GM21737 (cell line): ENCODE results near the gene KIAA0825.
"Not testable (repeated sequence)": the region's sequence is repeated elsewhere in the genome, so short reads cannot be mapped to it uniquely, and the experiment has no call there.

Experiments used
- ATAC-seq: cut with Tn5 transposase; IDR thresholded peaks from one replicate; pipeline ENCODE4 v1.9.1; 2021; ENCODE audit warnings: mild to moderate bottlenecking, moderate library complexity; ENCODE audit not compliant: unreplicated experiment

KIAA0825 gene

DNA sequence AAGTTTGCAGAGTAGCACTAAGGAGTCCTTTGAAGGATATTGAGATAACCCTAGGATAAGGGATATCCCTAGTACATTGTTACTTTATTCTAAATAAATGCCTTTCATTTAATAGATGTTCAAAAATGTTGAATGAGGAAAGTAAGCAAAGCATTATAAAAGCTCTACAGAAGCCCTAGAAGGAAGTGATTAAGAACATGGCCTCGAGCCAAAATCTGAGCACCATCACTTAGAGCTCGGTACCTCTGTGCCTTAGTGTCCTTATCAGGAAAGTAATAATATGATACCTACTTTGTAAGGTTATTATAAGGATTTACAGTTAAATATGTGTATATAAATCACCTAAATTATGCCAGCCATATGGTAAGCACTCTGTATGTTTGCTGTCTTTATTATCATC lies 242.6 kb downstream of the KIAA0825 start:
- no peak for ATAC-seq

- no peak for ATAC-seq
These were observed 244.1 kb downstream of the KIAA0825 start for GRCh38 chr5:94374336-94374735.

GRCh38 chr5:94367900-94368299 lies 250.5 kb downstream of the KIAA0825 start:
- no peak for ATAC-seq

GRCh38 chr5:94366811-94367210 lies 251.6 kb downstream of the KIAA0825 start:
- ATAC-seq: no peak

DNA sequence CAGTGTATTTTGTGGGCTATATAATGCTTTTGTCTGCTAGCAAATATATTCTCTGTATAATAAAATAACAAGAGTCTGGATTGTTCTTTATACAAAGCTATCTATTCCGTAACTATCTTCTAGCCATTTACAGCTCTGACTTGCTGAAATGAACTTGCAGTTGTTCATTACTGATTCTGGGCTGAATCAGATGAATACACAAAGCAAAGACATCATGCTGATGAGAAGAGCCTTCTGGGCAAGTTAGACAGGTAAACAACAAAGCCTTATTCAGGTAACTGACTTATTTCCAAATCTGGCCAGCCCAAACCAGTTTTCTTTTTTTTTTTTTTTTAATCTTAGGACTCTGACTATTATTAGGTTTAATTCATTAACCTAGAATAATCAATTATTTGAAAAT lies 255.5 kb downstream of the KIAA0825 start:
- ATAC-seq: no peak

DNA sequence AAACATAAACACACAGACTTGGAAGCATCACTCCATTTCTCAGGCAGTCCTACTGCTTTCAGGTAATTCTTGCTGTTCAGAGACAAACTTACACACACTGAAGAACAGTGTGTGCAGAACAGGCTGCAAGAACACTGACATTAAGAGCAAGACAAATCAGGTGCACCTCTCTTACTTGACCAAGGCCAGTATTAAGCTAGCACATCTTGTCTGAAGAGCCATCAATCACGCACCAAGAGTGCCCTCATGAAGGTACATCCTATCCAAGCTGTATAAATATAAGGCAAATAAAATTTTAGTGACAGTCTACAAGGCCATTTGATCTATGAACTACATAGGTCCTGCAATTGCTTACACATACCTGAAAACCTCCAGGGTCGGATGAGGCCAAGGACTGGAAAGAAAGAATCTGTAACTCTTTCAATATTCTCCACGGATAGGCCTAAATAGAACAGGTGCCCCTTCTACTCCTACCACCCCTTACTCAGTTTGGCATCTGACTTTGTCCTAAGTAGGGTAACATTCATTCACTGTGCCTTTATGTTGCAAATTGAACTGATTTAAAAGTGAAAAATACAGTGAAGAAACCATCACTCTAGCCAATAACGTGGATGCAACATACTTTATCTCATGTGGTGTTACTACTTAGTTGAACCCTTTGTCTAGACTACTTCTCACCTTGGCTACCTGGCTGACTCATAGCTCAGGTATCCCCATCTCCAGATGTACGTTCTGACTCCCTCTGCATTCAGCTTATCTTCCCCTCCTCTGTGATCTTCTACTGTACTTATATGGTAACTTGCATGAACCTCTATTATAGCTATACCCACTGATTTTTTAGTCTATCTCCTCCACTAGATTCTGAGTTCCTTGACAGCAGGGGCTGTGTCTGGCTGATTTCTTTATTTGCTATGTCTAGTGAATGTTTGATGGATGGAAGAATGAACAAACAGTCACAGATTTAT lies 256.3 kb downstream of the KIAA0825 start:
- ATAC-seq: no peak

GRCh38 chr5:94361161-94361560 lies 257.2 kb downstream of the KIAA0825 start:
- no peak for ATAC-seq

DNA sequence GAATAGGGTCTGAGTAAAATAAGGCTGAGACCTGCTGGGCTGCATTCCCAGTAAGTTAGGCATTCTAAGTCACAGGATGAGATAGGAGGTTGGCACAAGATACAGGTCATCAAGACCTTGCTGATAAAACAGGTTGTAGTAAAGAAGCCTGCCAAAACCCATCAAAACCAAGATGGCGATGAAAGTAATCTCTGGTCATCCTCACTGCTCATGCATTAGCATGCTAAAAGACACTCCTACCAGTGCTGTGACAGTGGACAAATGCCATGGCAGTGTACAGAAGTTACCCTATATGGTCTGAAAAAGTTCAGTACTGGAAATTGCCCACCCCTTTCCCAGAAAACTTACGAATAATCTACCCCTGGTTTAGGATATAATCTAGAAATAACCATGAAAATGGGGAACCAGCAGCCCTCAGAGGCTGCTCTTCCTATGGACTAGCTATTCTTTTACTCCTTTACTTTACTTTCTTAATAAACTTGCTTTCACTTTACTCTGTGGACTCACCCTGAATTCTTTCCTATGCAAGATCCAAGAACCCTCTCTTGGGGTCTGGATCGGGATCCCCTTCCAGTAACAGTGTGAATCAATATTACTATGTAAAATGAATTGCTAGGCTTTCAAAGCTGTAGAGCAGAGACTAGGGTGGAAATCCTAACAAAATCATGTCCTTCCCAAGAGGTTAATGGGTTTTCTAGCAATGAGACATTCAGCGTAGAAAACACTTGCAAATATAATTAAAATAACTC lies 257.8 kb downstream of the KIAA0825 start:
- no peak for ATAC-seq

DNA sequence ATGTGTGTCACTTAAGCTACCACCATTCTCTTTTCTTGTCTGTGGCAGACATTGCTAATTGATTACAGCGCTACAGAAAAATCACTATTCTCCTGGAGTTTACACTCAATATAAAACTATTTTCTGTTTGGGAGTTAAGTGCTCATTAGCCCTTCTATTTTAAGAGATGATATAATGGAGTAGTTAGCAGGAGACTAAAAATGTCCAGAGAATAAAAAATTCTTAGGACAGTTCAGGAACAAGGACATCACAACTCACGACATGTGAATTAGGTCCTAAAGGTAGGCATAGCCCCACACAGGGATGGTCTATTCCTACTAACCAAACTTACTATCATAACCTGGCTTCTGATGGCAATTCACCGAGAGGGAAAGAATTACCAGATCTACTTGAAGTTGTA lies 258.5 kb downstream of the KIAA0825 start:
- ATAC-seq: no peak

DNA sequence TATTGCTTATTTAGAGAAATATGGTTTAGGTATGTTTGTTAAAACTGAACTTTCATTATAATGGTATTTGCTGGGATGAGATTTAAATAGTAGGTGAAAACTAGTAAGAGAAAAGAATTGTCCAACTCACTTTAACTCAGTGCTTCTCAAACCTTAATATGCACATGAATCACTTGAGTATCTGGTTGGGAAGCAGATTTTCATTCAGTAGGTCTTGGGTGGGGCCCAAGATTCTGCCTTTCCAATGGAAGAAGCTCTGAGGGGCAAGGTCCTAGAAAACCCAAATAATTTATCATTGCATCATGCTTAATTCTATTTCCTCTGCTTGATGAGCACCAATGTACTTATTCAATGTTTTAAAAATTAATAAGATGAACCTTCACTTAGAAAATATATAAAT lies 262.6 kb downstream of the KIAA0825 start:
- ATAC-seq: no peak

DNA sequence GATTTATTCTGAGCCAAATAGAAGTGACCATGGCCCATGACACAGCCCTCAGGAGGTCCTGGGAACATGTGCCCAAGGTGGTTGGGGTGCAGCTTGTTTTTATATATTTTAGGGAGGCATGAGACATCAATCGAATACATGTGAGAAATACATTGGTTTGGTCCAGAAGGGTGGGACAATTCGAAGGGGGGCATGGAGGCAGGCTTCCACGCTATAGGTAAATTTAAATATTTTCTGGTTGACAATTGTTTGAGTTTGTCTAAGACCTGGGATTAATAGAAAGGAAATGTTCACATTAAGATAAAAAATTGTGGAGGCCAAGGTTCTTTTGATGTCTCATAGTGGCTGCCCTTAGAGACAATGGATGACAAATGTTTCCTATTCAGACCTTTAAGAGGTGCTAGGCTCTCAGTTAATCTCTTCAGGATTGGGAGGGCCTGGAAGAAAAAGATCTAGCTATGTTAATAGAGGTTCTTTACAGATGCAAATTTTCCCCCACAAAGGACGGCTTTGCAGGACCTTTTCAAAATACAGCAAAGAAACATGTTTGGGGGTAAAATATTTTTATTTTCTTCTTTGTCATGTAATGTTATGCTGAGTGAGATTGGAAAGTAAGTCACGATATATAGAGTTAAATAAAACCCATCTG lies 263.4 kb downstream of the KIAA0825 start:
- not testable (repeated sequence) for ATAC-seq

DNA sequence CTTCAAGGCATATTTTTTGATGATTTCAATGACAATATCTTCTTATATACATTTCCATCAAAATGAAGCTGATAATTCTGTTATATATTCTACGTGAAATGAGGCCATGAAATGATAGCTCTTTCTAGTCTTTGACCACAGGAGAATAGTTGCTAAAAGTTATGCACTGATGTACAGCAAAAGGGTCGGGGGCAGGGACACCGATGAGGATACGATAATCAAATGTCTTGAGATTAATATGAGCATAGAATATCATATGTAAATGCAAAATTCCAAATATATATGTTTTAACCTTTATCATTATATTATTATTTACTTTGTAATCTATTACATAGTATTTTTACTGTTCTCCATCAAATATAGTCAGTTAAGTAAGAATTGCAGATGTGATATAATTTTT lies 264.8 kb downstream of the KIAA0825 start:
- no peak for ATAC-seq

DNA sequence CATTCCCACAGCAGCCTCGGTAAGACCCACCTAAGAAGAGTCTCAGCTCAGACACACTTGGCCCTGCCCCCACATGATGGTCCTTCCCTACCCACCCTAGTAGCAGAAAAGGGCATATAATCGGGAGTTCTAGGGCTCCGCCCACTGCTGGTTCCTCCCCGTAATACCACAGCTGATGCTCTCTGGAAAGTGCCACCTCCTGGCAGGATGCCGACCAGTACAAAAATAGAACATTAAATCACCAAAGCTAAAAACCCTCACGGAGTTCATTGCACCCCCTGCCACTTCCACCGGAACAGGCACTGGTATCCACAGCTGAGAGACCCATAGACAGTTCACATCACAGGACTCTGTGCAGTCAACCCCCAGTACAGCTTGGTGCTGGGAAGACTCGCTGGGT lies 271.3 kb downstream of the KIAA0825 start:
- no peak for ATAC-seq

GRCh38 chr5:94345257-94345656 lies 273.1 kb downstream of the KIAA0825 start:
- ATAC-seq: no peak

DNA sequence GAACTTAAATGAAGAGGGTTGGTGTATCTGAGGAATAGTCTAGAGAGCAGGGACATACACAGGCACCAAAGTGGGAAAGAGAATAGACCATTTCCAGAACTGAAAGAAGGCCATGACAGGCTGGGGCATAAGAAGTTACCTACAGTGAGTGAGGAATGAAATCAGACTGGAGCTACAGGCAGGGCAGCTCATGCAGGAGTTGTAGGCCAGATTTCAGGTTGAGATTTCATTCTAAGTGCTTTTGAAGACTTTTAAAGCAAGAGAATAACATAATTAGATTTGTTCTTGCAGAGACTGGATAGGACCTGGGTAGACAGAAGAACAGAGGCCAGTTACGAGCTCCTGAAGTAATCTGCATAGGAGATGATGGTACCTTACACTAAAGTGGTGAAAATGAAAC lies 280.8 kb downstream of the KIAA0825 start:
- ATAC-seq: no peak

- no peak for ATAC-seq
These were observed 282.5 kb downstream of the KIAA0825 start for GRCh38 chr5:94335936-94336335.

DNA sequence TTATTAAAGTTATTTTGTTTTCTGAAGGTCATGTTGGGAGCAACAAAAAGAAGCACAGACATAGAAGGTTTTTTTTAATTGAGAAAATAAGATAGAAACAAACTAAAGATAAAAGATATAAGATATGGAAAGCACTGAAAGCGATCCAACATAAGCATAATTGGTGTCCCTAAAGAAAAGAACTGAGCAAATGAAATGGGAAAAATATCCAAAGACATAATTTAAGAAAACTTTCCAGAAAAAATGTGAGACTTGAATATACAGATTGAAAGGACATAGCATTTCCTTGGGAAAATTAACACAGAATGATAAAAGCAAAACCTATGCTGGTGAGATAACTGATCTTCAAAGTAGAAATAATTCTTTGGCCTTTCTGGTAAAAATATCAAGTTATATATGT lies 289.3 kb downstream of the KIAA0825 start:
- ATAC-seq: no peak

DNA sequence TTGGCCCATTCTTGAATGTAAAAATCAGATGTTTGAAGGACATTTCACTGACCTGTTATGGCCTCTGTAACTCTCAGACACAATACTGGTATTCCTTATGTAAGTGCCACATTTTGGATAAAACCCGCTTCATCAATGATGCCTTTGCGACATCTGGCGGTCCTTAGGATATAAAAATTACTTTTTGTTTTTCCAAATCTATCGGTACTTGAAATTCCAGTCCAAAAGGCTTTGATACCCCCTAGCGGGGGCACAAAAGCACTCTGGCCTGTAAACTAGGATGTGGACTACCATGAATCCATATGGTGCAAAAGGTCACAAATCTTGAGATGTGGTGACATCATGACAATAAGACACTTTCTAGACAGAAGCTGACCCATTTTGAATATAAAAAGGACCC lies 291.8 kb downstream of the KIAA0825 start:
- ATAC-seq: no peak

- no peak for ATAC-seq
These were observed 301.2 kb downstream of the KIAA0825 start for GRCh38 chr5:94316916-94317838.

DNA sequence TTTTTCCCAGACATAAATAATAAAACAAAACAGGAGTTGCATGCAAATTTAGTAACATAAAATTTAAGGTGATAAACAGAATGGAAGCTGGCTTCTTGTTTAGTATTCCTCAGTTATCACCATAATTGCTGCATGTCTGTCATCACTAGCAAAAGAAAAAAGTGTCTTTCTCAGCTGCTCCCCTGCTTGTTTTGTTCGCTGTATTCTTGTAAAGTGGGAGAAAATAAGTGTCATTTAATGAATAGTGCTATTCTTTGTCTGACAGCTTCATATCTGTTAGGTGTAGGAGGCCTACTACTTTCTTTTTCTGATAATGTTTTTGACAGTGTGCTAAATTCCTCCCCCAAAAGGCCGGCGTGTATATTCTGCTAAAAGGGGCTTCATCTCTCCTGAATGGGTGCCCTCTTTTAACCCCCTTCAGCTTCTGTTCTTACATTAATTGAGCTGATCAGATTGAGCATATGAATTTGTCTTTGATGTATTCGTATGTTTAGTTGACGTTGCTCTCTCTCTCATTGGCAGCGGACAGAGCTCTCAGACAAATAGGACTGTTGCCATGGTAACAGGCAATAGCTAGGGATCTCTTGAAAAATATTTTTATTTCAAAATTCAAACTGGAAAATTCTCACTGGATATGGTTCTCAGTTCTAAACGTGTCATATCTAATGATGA lies 303.8 kb downstream of the KIAA0825 start:
- no peak for ATAC-seq
